GM23248 (cell line): ENCODE data around the gene BCL2.

Experiments used
- EZH2 ChIP-seq: fragments of 200-600 bp; sonication (generic); IDR thresholded peaks from 2 replicates; pipeline ENCODE4 v1.6.1; 2018; ENCODE audit warnings: antibody characterized with exemption, mild to moderate bottlenecking; ENCODE audit not compliant: insufficient read depth, poor library complexity, severe bottlenecking
- EZH2phosphoT487 ChIP-seq: fragments of 200-600 bp; sonication (generic); IDR thresholded peaks from 2 replicates; pipeline ENCODE4 v1.6.1; 2018; ENCODE audit warnings: antibody characterized with exemption, moderate library complexity, mild to moderate bottlenecking, low read depth; ENCODE audit not compliant: insufficient read depth

DNA sequence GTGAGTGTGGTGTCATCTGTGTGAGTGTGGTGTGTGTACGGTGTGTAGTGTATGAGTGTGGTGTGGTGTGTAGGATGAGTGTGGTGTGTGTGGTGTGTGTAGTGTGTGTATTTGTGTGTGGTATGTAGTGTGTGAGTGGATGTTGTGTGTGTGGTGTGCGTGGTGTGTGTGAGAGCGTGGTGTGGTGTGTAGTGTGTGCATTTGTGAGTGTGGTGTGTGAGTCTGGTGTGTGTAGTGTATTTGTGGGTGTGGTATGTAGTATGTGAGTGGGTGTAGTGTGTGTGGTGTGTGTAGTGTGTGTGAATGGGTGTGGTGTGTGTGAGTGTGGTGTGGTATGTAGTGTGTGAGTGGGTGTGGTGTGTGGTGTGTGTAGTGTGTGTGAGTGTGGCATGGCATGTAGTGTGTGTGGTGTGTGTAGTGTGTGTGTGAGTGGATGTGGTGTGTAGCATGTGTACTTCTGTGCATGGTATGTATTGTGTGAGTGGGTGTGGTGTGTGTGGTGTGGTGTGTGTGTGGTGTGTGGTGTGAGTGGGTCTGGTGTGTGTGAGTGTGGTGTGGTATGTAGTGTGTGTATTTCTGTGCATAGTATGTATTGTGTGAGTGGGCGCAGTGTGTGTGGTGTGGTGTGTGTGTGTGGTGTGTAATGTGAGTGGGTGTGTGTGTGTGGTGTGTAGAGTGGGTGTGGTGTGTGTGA lies 227.8 kb downstream of the BCL2 start:
- TF ChIP-seq EZH2: no peak
- TF ChIP-seq EZH2phosphoT487: no peak
